Mucosa of rectum (tissue), 2 donors: ENCODE data around the gene PANK1.

Experiments
- H3K27ac ChIP-seq, 2 donors: one replicate each; pipeline ENCODE4 v1.7.0; 2013; ENCODE audit warnings: inconsistent platforms in 2 of 2, low read depth in 2 of 2, low read length in 2 of 2
- H3K27me3 ChIP-seq, 2 donors: one replicate each; pipeline ENCODE4 v1.7.0; 2013; ENCODE audit warnings: low read length in 2 of 2; ENCODE audit not compliant: control insufficient read depth in 2 of 2, insufficient read depth in 2 of 2
- H3K36me3 ChIP-seq, 2 donors: one replicate each; pipeline ENCODE4 v1.7.0; 2013; ENCODE audit warnings: low read length in 2 of 2; ENCODE audit not compliant: control insufficient read depth in 2 of 2, insufficient read depth in 2 of 2
- H3K4me1 ChIP-seq, 2 donors: one replicate each; pipeline ENCODE4 v1.7.0; 2013; ENCODE audit warnings: low read length in 2 of 2, mild to moderate bottlenecking in 1 of 2; ENCODE audit not compliant: control insufficient read depth in 2 of 2, insufficient read depth in 2 of 2
- H3K4me3 ChIP-seq, 2 donors: one replicate each; pipeline ENCODE4 v1.7.0; 2013; ENCODE audit warnings: low read length in 2 of 2
- H3K9ac ChIP-seq, 2 donors: one replicate each; pipeline ENCODE4 v1.7.0; 2013; ENCODE audit warnings: low read length in 2 of 2, low read depth in 1 of 2, mild to moderate bottlenecking in 1 of 2
- H3K9me3 ChIP-seq, 2 donors: one replicate each; pipeline ENCODE4 v1.7.0; 2013; ENCODE audit warnings: low read length in 2 of 2; ENCODE audit not compliant: control insufficient read depth in 2 of 2
- donor health status: healthy.
- donor health status: Normal muscosa, but diverticular disease.

The PANK1 gene

DNA sequence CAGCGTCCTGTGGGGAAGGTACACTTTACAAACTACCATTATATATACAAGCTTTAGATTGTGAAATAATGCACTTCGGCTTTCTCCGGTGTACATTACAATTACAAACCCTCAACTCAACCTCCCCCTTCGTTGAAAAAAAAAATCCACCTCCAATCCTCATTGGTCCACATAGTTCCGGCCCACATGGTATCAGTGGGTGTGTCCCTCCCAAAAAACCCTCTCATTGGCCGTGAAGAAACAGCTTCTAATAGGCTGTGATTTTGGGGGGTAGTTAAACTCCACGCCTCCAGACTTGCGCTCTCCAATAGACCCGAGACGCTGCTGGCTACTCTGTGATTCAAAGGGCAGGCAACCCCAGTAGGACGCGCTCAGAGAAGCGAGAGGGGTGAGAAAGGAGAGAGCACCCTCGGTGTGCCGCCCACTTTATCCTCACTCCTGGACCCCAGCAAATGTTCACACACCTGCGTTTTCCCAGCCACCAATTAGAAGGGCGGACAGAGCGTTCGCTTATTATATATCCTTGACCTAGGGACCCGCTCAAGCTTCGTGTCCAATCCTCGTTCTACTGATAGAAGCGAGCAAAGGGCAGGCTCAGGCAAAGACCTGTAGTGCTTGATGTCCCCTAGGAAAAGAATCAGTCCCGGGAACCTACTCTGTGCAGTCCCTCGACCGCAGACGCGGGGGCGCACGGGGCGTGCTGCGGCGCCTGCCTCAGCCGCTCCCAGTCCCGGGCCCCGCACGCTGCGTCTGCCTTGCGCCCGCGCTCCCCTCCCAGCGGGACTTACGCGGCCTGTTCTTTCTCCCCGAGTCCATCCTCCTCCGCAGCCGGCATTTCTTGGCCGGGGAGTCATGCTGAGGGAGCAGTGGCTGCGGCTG is 991 bp downstream of the PANK1 start:
- no peaks in the 10 kb centered on the region for H3K9me3 ChIP-seq
- no peaks in the 10 kb centered on the region for H3K36me3 ChIP-seq
- H3K27me3 ChIP-seq: no peaks in the 10 kb centered on the region
- H3K4me3 ChIP-seq: peak overlapping the region; percentile 90 to 92
- H3K27ac ChIP-seq: peak overlapping the region; percentile 86 to 89
- H3K9ac ChIP-seq: peak overlapping the region; percentile 63 to 83
- H3K4me1 ChIP-seq: peaks cover 15 to 30% of the 10 kb centered on the region in 2 donors

GRCh38 chr10:89643431-89643811 is 1.6 kb downstream of the PANK1 start:
- Histone ChIP-seq H3K9me3 (no peaks in the 10 kb centered on the region), H3K4me1 (peaks cover 15 to 30% of the 10 kb centered on the region in 2 donors), H3K36me3 (no peaks in the 10 kb centered on the region), H3K4me3 (peak overlapping the region; percentile 90 to 92), H3K27ac (peak overlapping the region in 1 of 2 donors; percentile 89), H3K9ac (peak overlapping the region in 1 of 2 donors; percentile 54), H3K27me3 (no peaks in the 10 kb centered on the region)

DNA sequence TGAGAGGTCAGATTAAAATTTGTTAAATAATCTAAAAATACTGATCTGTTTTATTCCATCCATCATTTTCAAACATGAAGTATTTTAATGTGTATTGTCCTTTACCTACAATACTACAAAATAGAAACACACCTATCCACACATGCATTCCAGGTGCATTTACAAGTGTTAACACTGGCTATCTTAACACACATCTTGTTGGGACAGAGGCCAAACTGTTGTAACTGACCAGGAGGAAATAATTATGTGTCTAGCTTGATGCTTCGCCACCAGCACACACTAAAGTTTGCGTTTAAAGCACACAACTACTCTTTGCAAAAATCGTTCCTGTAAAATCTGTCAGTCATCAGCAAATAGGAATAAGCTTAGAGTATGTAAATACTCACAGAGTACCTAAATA is 2.8 kb downstream of the PANK1 start:
- Histone ChIP-seq H3K9ac (no peak overlapping the region), H3K4me1 (peaks cover 15 to 29% of the 10 kb centered on the region in 2 donors), H3K27ac (no peak overlapping the region), H3K27me3 (no peaks in the 10 kb centered on the region), H3K9me3 (no peaks in the 10 kb centered on the region), H3K4me3 (no peak overlapping the region), H3K36me3 (peaks cover 0 to 2% of the 10 kb centered on the region in 2 donors)

GRCh38 chr10:89640241-89640640 is 4.8 kb downstream of the PANK1 start:
- H3K4me3 ChIP-seq: no peak overlapping the region
- H3K4me1 ChIP-seq: peaks cover 4 to 9% of the 10 kb centered on the region in 2 donors
- peaks cover 0 to 2% of the 10 kb centered on the region in 2 donors for H3K36me3 ChIP-seq
- no peak overlapping the region for H3K9ac ChIP-seq
- H3K9me3 ChIP-seq: no peaks in the 10 kb centered on the region
- no peaks in the 10 kb centered on the region for H3K27me3 ChIP-seq
- no peak overlapping the region for H3K27ac ChIP-seq

DNA sequence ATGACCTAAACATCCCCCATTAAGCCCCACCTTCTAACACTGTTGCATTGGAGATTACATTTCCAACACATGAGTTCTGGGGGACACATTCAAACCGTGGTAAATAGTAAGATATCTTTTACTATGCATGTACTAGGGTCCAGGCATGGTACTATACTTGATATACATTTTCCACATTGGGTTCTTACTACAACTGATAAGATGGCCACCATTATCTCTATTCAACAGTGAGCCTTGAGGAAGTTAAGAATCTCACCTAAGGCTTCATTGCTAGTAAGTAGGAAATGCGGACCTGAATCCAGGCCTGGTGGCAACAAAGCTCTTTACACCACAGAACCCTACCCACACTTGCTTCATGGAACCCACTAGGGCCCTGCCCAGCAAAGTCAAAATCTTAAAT is 5.7 kb downstream of the PANK1 start:
- H3K4me3 ChIP-seq: no peak overlapping the region
- H3K27me3 ChIP-seq: no peaks in the 10 kb centered on the region
- H3K9me3 ChIP-seq: no peaks in the 10 kb centered on the region
- no peak overlapping the region for H3K9ac ChIP-seq
- peaks cover 4 to 8% of the 10 kb centered on the region in 2 donors for H3K4me1 ChIP-seq
- no peak overlapping the region for H3K27ac ChIP-seq
- peaks cover 0 to 2% of the 10 kb centered on the region in 2 donors for H3K36me3 ChIP-seq

DNA sequence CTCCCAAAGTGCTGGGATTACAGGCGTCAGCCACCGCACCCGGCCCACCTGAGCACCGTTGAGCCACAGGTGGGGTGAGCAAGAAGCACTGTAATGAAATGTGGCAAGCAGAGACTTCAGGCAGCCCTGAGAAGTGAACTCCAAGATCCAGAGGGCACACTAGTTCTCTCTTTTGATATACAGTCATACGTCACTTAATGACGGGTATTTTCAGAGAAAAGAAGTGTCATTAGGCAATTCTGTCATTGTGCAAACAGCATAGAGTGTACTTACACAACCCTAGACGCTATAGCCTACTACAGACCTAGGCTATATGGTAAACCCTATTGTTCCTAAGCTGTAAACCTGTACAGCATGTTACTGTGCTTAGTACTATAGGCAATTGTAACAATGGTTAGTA is 7.9 kb downstream of the PANK1 start:
- Histone ChIP-seq H3K36me3 (peaks cover 0 to 2% of the 10 kb centered on the region in 2 donors), H3K4me3 (no peak overlapping the region), H3K9me3 (no peaks in the 10 kb centered on the region), H3K9ac (no peak overlapping the region), H3K27ac (no peak overlapping the region), H3K4me1 (no peaks in the 10 kb centered on the region), H3K27me3 (no peaks in the 10 kb centered on the region)

GRCh38 chr10:89634637-89635036 is 10.4 kb downstream of the PANK1 start:
- H3K4me3 ChIP-seq: no peak overlapping the region
- H3K4me1 ChIP-seq: no peaks in the 10 kb centered on the region
- no peak overlapping the region for H3K9ac ChIP-seq
- no peak overlapping the region for H3K27ac ChIP-seq
- H3K9me3 ChIP-seq: no peaks in the 10 kb centered on the region
- peaks cover 0 to 2% of the 10 kb centered on the region in 2 donors for H3K36me3 ChIP-seq
- H3K27me3 ChIP-seq: no peaks in the 10 kb centered on the region

GRCh38 chr10:89633484-89633883 is 11.6 kb downstream of the PANK1 start:
- H3K9me3 ChIP-seq: no peaks in the 10 kb centered on the region
- no peak overlapping the region for H3K4me3 ChIP-seq
- H3K9ac ChIP-seq: no peak overlapping the region
- no peaks in the 10 kb centered on the region for H3K4me1 ChIP-seq
- no peaks in the 10 kb centered on the region for H3K27me3 ChIP-seq
- H3K27ac ChIP-seq: no peak overlapping the region
- peaks cover 0 to 2% of the 10 kb centered on the region in 2 donors for H3K36me3 ChIP-seq

DNA sequence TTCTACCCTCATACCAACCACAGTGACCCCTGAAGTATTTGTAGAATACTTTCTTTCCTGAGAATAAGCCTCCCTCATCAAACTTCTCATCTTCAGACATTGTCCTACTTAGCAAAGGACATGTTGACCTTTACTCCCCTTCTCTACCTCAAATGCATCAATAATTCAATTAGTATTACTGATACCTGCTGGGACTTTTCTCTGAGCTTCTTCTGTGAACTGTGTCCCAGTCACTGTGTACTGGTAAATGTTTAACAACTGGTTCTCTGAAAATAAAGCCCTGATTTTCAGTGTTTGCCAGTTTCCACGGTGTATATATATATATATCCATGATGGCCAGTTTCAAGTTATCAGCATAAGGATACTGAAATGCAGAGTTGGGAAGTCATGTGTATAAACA is 12.2 kb downstream of the PANK1 start:
- Histone ChIP-seq H3K4me1 (no peaks in the 10 kb centered on the region), H3K36me3 (peaks cover 0 to 2% of the 10 kb centered on the region in 2 donors), H3K4me3 (no peak overlapping the region)

GRCh38 chr10:89627830-89628229 is 17.2 kb downstream of the PANK1 start:
- Histone ChIP-seq H3K36me3 (no peaks in the 10 kb centered on the region), H3K4me3 (no peak overlapping the region), H3K27ac (no peak overlapping the region), H3K27me3 (no peaks in the 10 kb centered on the region), H3K9ac (no peak overlapping the region), H3K4me1 (no peaks in the 10 kb centered on the region), H3K9me3 (no peaks in the 10 kb centered on the region)

More for the DNA sequence above, 12.2 kb downstream of the PANK1 start:
- no peaks in the 10 kb centered on the region for H3K27me3 ChIP-seq
- no peak overlapping the region for H3K9ac ChIP-seq
- no peak overlapping the region for H3K27ac ChIP-seq
- H3K9me3 ChIP-seq: no peaks in the 10 kb centered on the region
